ENCODE measurements around the gene IL6ST. TPM values are rescaled to one million over a fixed set of nuclear protein-coding genes. Genes with fewer than 3 reads are reported as not detected.

The IL6ST gene
- total RNA-seq, 1 donor from 2014 or later = 192 TPM

- H3K4me1 ChIP-seq = peaks cover 0 to 4% of the 10 kb centered on the region in 2 donors
- TF ChIP-seq CTCF (IDR thresholded peaks at IDR 0.05) = peak; percentile 67 to 75 (median 68)
- H3K4me3 ChIP-seq = no peak overlapping the region
- peak in 1 of 2 donors; percentile 81 for DNase-seq (ENCODE audit: low spot score in 2 of 2)
- no peak overlapping the region for H3K27ac ChIP-seq
- H3K9me3 ChIP-seq = no peaks in the 10 kb centered on the region
- intact Hi-C loops (cut with DNase I) = loop anchor here (2.0 to 10.0 kb wide), 3 partner anchors 265 to 899 kb away; no protein-coding TSS in a partner anchor
- no peaks in the 10 kb centered on the region for H3K27me3 ChIP-seq
- H3K36me3 ChIP-seq = peaks cover 11 to 36% of the 10 kb centered on the region in 2 donors
Measured at GRCh38 chr5:55936100-55936693, 58.6 kb downstream of the IL6ST start.

- Histone ChIP-seq H3K27me3 (no peaks in the 10 kb centered on the region), H3K4me1 (peaks cover 0 to 4% of the 10 kb centered on the region in 2 donors), H3K4me3 (no peak overlapping the region), H3K36me3 (peaks cover 5 to 27% of the 10 kb centered on the region in 2 donors), H3K9me3 (no peaks in the 10 kb centered on the region), H3K27ac (no peak overlapping the region)
- intact Hi-C loops (cut with DNase I) = loop anchor here (5.0 to 10.0 kb wide), 2 partner anchors 332 to 899 kb away; no protein-coding TSS in a partner anchor
- no peak for TF ChIP-seq CTCF (IDR thresholded peaks at IDR 0.05)
- DNase-seq (ENCODE audit: low spot score in 2 of 2) = no peak
Measured at GRCh38 chr5:55935371-55935770, 59.4 kb downstream of the IL6ST start.

DNA sequence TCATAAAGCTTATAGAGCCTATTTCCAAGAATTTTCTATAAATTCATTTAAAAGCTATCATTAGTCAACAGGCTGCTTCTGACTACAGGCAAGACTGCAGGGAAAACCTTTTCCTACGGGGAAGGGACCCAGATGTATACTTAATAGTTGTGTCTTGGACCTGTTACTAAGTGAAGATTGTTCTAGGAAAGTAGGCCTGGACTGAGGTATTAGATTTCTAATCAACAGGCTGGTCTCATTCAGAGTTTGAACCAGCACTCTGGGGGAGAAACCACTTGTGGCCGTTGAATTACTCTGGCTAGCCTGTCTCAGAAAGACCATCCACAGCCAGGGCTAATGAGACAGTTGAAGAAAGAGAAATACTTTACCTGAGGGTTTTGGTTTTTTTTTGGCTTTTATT is 60.0 kb downstream of the IL6ST start:
- H3K4me1 ChIP-seq = peaks cover 0 to 4% of the 10 kb centered on the region in 2 donors
- H3K27me3 ChIP-seq = no peaks in the 10 kb centered on the region
- intact Hi-C loops (cut with DNase I) = loop anchor here (5.0 to 10.0 kb wide), 2 partner anchors 333 to 900 kb away; no protein-coding TSS in a partner anchor
- no peak overlapping the region for H3K4me3 ChIP-seq
- TF ChIP-seq CTCF (IDR thresholded peaks at IDR 0.05) = no peak
- no peaks in the 10 kb centered on the region for H3K9me3 ChIP-seq
- DNase-seq (ENCODE audit: low spot score in 2 of 2) = no peak
- no peak overlapping the region for H3K27ac ChIP-seq
- H3K36me3 ChIP-seq = peaks cover 3 to 22% of the 10 kb centered on the region in 2 donors

DNA sequence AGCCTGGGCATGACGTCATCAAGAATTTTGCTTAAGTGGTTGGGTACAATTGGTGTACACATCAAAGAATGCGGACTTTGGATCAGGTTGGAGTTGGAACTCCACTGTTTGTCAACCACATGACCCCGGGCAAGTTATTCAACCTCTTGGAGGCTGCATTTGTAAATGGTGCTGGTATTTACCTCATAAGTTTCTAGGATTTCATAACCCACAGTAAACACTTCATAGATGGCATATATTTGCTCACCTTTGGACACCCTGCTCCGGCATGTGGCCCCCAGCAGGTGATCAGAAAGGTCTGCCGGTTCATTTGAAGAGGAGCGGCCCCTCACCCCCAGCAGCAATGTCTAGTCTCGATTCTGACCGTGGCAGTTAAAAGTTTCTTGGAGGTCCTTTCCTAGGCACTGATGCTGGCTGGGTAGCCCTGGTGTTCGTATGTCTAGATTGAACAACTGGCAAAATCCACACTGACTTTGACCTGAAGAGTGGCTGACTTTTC is 60.6 kb downstream of the IL6ST start:
- no peak overlapping the region for H3K27ac ChIP-seq
- no peak for DNase-seq (ENCODE audit: low spot score in 2 of 2)
- no peak for TF ChIP-seq CTCF (IDR thresholded peaks at IDR 0.05)
- H3K4me3 ChIP-seq = no peak overlapping the region
- H3K36me3 ChIP-seq = peaks cover 3 to 16% of the 10 kb centered on the region in 2 donors
- no peaks in the 10 kb centered on the region for H3K9me3 ChIP-seq
- no peaks in the 10 kb centered on the region for H3K27me3 ChIP-seq
- intact Hi-C loops (cut with DNase I) = loop anchor here (10.0 kb wide), 1 partner anchor 901 kb away; no protein-coding TSS in a partner anchor
- peaks cover 0 to 4% of the 10 kb centered on the region in 2 donors for H3K4me1 ChIP-seq

- no peak for DNase-seq (ENCODE audit: low spot score in 2 of 2)
- Histone ChIP-seq H3K4me3 (no peak overlapping the region), H3K36me3 (peaks cover 3 to 10% of the 10 kb centered on the region in 2 donors), H3K27ac (no peak overlapping the region), H3K27me3 (no peaks in the 10 kb centered on the region), H3K9me3 (no peaks in the 10 kb centered on the region), H3K4me1 (peaks cover 0 to 4% of the 10 kb centered on the region in 2 donors)
- TF ChIP-seq CTCF (IDR thresholded peaks at IDR 0.05) = no peak
- intact Hi-C loops (cut with DNase I) = loop anchor here (10.0 kb wide), 1 partner anchor 901 kb away; no protein-coding TSS in a partner anchor
Measured at GRCh38 chr5:55933377-55934114, 61.2 kb downstream of the IL6ST start.
